GM19438 (cell line): Measurements from ENCODE around the gene RNF113A.
A peak's percentile ranks its signal among the peaks of the same experiment; 100 is the strongest.
"Not testable (repeated sequence)": the region's sequence is repeated elsewhere in the genome, so short reads cannot be mapped to it uniquely, and the experiment has no call there.

Source experiments
- ATAC-seq: cut with Tn5 transposase; IDR thresholded peaks from one replicate; pipeline ENCODE4 v1.9.1; 2021; ENCODE audit warnings: low read depth; ENCODE audit not compliant: unreplicated experiment

RNF113A gene

DNA sequence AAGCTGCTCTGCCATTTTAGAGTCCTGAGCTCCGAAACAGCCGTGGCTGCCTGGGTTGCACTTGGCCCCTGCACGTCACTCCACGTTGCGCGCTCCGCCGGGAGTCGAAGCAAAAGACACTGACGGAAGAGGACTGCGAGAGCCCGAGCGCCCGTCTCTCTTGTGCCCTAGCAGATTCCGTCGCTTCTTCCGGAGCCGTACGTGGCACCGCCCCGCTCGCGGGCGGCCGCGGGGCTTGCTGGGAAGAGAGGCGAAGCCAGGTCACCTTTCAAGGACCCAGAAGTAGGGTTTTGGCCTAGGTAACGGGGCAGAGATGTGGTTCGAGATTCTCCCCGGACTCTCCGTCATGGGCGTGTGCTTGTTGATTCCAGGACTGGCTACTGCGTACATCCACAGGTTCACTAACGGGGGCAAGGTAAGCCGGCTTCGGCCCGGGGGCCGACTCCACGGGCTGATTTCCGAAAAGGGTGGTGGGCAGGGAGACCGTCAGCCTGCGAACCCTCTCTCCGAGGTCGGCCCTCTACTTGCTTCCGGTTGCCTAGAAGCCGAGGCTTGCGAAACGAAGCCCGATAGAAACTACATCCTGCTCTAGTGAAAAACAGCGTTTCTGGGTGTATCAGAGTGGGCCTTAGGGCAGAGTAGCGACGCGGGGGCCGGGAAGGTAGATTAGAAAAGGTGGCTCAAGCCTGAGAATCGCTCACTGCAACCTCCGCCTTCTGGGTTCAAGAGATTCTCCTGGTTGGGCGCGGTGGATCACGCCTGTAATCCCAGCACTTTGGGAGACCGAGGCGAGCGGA is at the start of gene RNF113A, which contains the start of gene NDUFA1:
RNF113A (minus strand) TSS at position 135 of the 797 bp plus-strand sequence; CDS start at position 15, 120 bp downstream.
NDUFA1 (plus strand) TSS at position 234 of the 797 bp plus-strand sequence; CDS start at position 314, 80 bp downstream.
- ATAC-seq, result peak; percentile 85

- no peak for ATAC-seq
Observed at GRCh38 chrX:119919835-119920585, 48.5 kb upstream of the RNF113A start.

DNA sequence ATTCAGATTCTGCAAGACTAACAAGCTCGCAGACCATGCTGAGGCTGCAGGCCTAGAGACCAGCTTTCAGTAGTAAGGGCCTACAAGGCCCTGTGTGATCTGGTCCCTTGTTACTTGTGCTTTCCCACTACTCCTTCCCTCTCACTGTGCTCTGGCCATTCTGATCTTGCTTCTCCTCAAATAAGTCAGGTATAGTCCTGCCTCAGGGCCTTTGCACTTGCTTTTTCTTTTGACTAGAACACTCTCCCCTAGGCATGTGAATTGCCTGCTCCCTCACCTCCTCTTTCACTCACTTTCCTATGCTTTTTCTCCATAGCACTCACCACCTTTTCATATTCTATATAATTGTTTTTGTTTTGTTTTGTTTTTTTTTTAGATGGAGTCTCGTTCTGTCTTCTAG is 46.3 kb upstream of the RNF113A start:
- ATAC-seq, result no peak

GRCh38 chrX:119916310-119916709 is 44.8 kb upstream of the RNF113A start:
- ATAC-seq, result no peak

GRCh38 chrX:119900976-119901375 is 29.4 kb upstream of the RNF113A start:
- no peak for ATAC-seq

DNA sequence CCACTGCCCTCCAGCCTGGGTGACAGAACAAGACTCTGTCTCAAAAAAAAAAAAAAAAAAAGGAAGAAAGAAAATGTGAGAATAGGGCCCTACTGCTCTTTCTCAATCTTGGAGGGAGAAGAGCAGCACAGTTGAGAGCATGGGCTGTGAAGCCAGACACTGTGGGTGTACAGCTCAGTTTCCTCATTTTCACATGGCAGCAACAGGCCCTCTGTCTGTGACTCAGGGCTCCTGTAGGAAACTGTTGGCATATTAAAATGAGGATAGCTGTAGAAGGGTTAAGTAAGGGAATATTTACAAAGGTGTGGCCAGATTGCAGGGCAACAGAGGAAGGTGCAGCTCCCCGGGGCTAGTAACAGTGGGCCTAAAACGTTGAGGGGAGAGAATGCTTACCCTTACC is 27.6 kb upstream of the RNF113A start:
- no peak for ATAC-seq

- no peak for ATAC-seq
Observed at GRCh38 chrX:119895843-119896326, 24.4 kb upstream of the RNF113A start, which contains the start of gene AKAP14. Gene AKAP14, plus strand, starts transcription at chrX:119895893. Its CDS starts 7,331 bp downstream, at chrX:119903224.

GRCh38 chrX:119891961-119892692 is 20.6 kb upstream of the RNF113A start:
- ATAC-seq, result not testable (repeated sequence)

- ATAC-seq, result not testable (repeated sequence)
Observed at GRCh38 chrX:119890626-119891025, 19.1 kb upstream of the RNF113A start.

DNA sequence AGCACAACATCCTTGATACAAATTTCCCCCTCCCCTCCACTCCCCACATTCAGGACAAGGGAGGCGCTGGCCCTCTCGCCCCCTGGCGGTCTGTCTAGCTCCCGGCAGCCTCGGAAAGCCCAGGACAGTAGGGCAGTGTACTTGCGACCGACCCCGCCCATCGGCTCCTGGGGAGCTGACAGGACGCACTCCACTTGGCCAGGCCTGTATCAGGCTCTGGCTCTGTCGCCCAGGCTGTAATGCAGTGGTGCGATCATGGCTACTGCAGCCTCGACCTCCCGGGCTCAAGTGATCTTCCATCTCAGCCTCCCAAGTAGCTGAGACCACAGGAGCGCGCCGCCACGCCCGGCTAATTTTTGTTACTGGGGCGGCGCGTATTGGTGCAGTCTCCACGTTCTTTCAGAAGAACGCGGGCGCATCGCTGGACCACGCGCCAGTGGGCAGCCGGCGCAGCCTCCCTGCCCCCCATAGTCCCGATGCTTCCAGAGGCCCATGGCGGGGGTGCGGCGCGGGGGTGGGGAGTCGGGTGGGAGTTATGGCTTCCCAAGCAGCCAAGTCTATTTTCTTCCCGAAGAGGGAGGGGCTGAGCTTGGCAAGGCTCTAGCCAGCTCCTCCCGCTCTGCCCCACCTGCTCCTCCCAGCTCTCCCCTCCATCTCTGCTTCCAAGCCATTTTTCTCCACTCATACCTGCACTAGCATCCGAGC is 16.3 kb upstream of the RNF113A start:
- peak; percentile 85 for ATAC-seq

- no peak for ATAC-seq
Observed at GRCh38 chrX:119885554-119886428, 14.3 kb upstream of the RNF113A start.

GRCh38 chrX:119880552-119881437 is 9.3 kb upstream of the RNF113A start:
- peak; percentile 85 for ATAC-seq

GRCh38 chrX:119880076-119880475 is 8.5 kb upstream of the RNF113A start:
- peak; percentile 59 for ATAC-seq

- no peak for ATAC-seq
Observed at GRCh38 chrX:119878740-119879139, 7.2 kb upstream of the RNF113A start.

DNA sequence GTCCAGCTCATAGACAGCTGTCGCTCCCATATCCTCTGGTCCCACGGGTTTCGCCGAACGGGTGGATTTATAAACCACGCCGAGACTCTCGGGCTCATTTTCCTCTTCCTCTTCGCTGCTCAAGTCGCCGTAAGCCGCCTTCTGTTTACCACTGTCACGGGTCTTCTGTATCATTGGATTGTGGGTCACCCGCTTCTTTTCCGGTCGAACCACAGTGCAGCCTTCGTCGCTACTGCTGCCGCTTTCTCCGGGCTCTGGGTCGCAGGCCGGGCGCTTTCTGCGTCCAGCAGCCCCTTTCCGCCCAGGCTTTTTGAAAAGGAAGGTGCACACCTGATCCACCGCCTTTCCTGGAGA is 311 bp downstream of the RNF113A start:
- peak; percentile 36 for ATAC-seq

GRCh38 chrX:119870626-119871131 is 854 bp downstream of the RNF113A start:
- ATAC-seq, result no peak

DNA sequence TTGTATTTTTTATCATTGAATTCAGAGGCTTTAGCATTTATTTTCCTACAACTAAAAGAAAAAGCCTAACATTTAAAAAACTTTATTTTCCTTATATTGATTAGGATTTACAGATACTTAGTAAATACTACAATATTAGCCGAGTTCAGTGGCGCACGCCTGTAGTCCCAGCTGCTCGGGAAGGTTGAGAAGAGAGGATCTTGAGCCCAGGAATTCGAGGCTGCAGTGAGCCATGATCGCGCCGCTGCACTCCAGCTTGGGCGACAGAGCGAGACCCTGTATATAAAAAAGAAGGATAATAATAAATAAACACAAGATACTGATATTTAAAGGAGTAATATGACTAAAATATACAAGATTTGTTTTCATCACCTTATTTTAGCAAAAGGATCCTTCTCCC is 18.1 kb downstream of the RNF113A start:
- no peak for ATAC-seq
